Central memory CD4-positive, alpha-beta T cell (primary cell): ENCODE measurements around the gene AKNAD1.

Experiments used
- DNase-seq: peaks from one replicate; pipeline ENCODE4 v3.0.0; 2022

AKNAD1 gene

GRCh38 chr1:108862698-108863477 is 6.0 kb upstream of the AKNAD1 start:
- no peak for DNase-seq

- no peak for DNase-seq
These were observed 5.2 kb upstream of the AKNAD1 start for GRCh38 chr1:108862017-108862610.

GRCh38 chr1:108861566-108861965 is 4.7 kb upstream of the AKNAD1 start:
- no peak for DNase-seq

GRCh38 chr1:108860190-108860907 is 3.5 kb upstream of the AKNAD1 start:
- DNase-seq: no peak

- DNase-seq: no peak
These were observed 1.5 kb upstream of the AKNAD1 start for GRCh38 chr1:108858230-108858950.

- DNase-seq: no peak
These were observed 2.5 kb downstream of the AKNAD1 start for GRCh38 chr1:108854221-108855019.

GRCh38 chr1:108852221-108852975 is 4.5 kb downstream of the AKNAD1 start:
- no peak for DNase-seq

- DNase-seq: no peak
These were observed 5.3 kb downstream of the AKNAD1 start for GRCh38 chr1:108851567-108851966.

GRCh38 chr1:108850929-108851328 is 6.0 kb downstream of the AKNAD1 start:
- no peak for DNase-seq

GRCh38 chr1:108848806-108849205 is 8.1 kb downstream of the AKNAD1 start:
- no peak for DNase-seq

- DNase-seq: no peak
These were observed 9.4 kb downstream of the AKNAD1 start for GRCh38 chr1:108847494-108847893.

- DNase-seq: no peak
These were observed 10.9 kb downstream of the AKNAD1 start for GRCh38 chr1:108845991-108846390.

- DNase-seq: no peak
These were observed 11.4 kb downstream of the AKNAD1 start for GRCh38 chr1:108845446-108845845.

GRCh38 chr1:108843390-108844137 is 13.3 kb downstream of the AKNAD1 start:
- DNase-seq: no peak

GRCh38 chr1:108842525-108843181 is 14.2 kb downstream of the AKNAD1 start:
- no peak for DNase-seq

- no peak for DNase-seq
These were observed 15.2 kb downstream of the AKNAD1 start for GRCh38 chr1:108841703-108842102.

GRCh38 chr1:108832929-108833328 is 24.0 kb downstream of the AKNAD1 start:
- DNase-seq: no peak

- DNase-seq: no peak
These were observed 25.7 kb downstream of the AKNAD1 start for GRCh38 chr1:108831225-108831624.

- no peak for DNase-seq
These were observed 26.5 kb downstream of the AKNAD1 start for GRCh38 chr1:108830119-108831008.
